Measurements from ENCODE around the gene NTMT1.

NTMT1 gene

GRCh38 chr9:129584136-129584535 is 41.8 kb upstream of the NTMT1 start:
- H3K27me3 ChIP-seq (ENCODE audit: low read depth, low read length): no peaks in the 10 kb centered on the region
- H3K4me1 ChIP-seq (ENCODE audit: low read length): peaks cover 48% of the 10 kb centered on the region
- H4K20me1 ChIP-seq (ENCODE audit: insufficient read depth, low read length): no peaks in the 10 kb centered on the region
- no peaks in the 10 kb centered on the region for H3K36me3 ChIP-seq (replicated peaks; ENCODE audit: low read depth, low read length)
- no peaks in the 10 kb centered on the region for H3K9me3 ChIP-seq (ENCODE audit: insufficient read depth, low read length)
- H3K27ac ChIP-seq (ENCODE audit: low read length): no peak overlapping the region
- TF ChIP-seq EZH2phosphoT487 (IDR thresholded peaks at IDR 0.05; ENCODE audit: low read depth): no peak
- no peak overlapping the region for H3K9ac ChIP-seq (ENCODE audit: low read length)
- no peaks in the 10 kb centered on the region for H3K79me2 ChIP-seq (ENCODE audit: low read length)
- H3K4me3 ChIP-seq (ENCODE audit: low read length): no peak overlapping the region
- H3K4me2 ChIP-seq (ENCODE audit: low read length): peak overlapping the region; percentile 36
- peak overlapping the region; percentile 82; the same call in 1 of the 2 replicates for H2AFZ ChIP-seq (ENCODE audit: low read depth, low read length)

DNA sequence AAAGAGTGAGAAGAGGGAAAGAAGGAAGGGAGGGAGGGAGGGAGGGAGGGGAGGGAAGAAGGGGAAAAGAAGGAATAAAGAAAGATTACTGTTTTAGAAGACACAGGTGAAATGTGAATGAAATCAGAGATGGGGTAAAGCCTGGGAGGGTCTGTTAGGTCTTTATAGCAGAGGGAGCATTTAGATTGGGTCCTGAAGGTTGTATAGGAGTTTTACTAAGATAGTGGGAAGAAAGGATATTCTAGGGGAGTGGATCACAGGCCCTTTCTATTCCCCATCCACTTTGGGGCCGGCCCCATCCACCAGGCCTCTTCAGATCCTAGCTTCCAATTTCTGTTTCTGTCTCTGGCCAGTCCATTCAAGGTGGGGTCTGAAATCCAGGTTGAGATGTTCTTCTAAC is 40.6 kb upstream of the NTMT1 start:
- 0 out of 2 replicates have a peak, but pooled peaks cover 2% of the 10 kb centered on the region for H3K27me3 ChIP-seq (ENCODE audit: low read depth, low read length)
- no peaks in the 10 kb centered on the region for H3K79me2 ChIP-seq (ENCODE audit: low read length)
- TF ChIP-seq EZH2phosphoT487 (IDR thresholded peaks at IDR 0.05; ENCODE audit: low read depth): no peak
- TF ChIP-seq CTCF (IDR thresholded peaks at IDR 0.05; ENCODE audit: low read depth, low read length): no peak
- no peaks in the 10 kb centered on the region for H4K20me1 ChIP-seq (ENCODE audit: insufficient read depth, low read length)
- no peaks in the 10 kb centered on the region for H3K9me3 ChIP-seq (ENCODE audit: insufficient read depth, low read length)
- no peak overlapping the region for H3K4me2 ChIP-seq (ENCODE audit: low read length)
- no peak overlapping the region for H2AFZ ChIP-seq (ENCODE audit: low read depth, low read length)
- no peak overlapping the region for H3K27ac ChIP-seq (ENCODE audit: low read length)
- H3K36me3 ChIP-seq (replicated peaks; ENCODE audit: low read depth, low read length): no peaks in the 10 kb centered on the region
- no peak overlapping the region for H3K4me3 ChIP-seq (ENCODE audit: low read length)
- H3K9ac ChIP-seq (ENCODE audit: low read length): no peak overlapping the region
- H3K4me1 ChIP-seq (ENCODE audit: low read length): peaks cover 38% of the 10 kb centered on the region

- Histone ChIP-seq H3K4me2 (ENCODE audit: low read length) (no peak overlapping the region), H3K27ac (ENCODE audit: low read length) (no peak overlapping the region), H3K36me3 (replicated peaks; ENCODE audit: low read depth, low read length) (no peaks in the 10 kb centered on the region), H3K4me3 (ENCODE audit: low read length) (no peak overlapping the region), H3K9ac (ENCODE audit: low read length) (no peak overlapping the region), H4K20me1 (ENCODE audit: insufficient read depth, low read length) (no peaks in the 10 kb centered on the region), H2AFZ (ENCODE audit: low read depth, low read length) (no peak overlapping the region), H3K4me1 (ENCODE audit: low read length) (peaks cover 29% of the 10 kb centered on the region), H3K27me3 (ENCODE audit: low read depth, low read length) (0 out of 2 replicates have a peak, but pooled peaks cover 2% of the 10 kb centered on the region), H3K9me3 (ENCODE audit: insufficient read depth, low read length) (no peaks in the 10 kb centered on the region), H3K79me2 (ENCODE audit: low read length) (no peaks in the 10 kb centered on the region)
- TF ChIP-seq CTCF (IDR thresholded peaks at IDR 0.05; ENCODE audit: low read depth, low read length) (no peak), EZH2phosphoT487 (IDR thresholded peaks at IDR 0.05; ENCODE audit: low read depth) (no peak)
Measured at GRCh38 chr9:129586245-129586644, 39.7 kb upstream of the NTMT1 start.

GRCh38 chr9:129586685-129587084 is 39.3 kb upstream of the NTMT1 start:
- H3K9ac ChIP-seq (ENCODE audit: low read length): no peak overlapping the region
- TF ChIP-seq CTCF (IDR thresholded peaks at IDR 0.05; ENCODE audit: low read depth, low read length) (no peak), EZH2phosphoT487 (IDR thresholded peaks at IDR 0.05; ENCODE audit: low read depth) (no peak)
- H3K4me1 ChIP-seq (ENCODE audit: low read length): peaks cover 24% of the 10 kb centered on the region
- H3K36me3 ChIP-seq (replicated peaks; ENCODE audit: low read depth, low read length): no peaks in the 10 kb centered on the region
- H3K79me2 ChIP-seq (ENCODE audit: low read length): no peaks in the 10 kb centered on the region
- H2AFZ ChIP-seq (ENCODE audit: low read depth, low read length): no peak overlapping the region
- no peaks in the 10 kb centered on the region for H4K20me1 ChIP-seq (ENCODE audit: insufficient read depth, low read length)
- 0 out of 2 replicates have a peak, but pooled peaks cover 2% of the 10 kb centered on the region for H3K27me3 ChIP-seq (ENCODE audit: low read depth, low read length)
- H3K9me3 ChIP-seq (ENCODE audit: insufficient read depth, low read length): no peaks in the 10 kb centered on the region
- no peak overlapping the region for H3K4me2 ChIP-seq (ENCODE audit: low read length)
- no peak overlapping the region for H3K27ac ChIP-seq (ENCODE audit: low read length)
- no peak overlapping the region for H3K4me3 ChIP-seq (ENCODE audit: low read length)
